ENCODE data around the gene TSPAN9.

GRCh38 chr12:3040026-3040656 is 37.0 kb upstream of the TSPAN9 start:
- no peak for TF ChIP-seq CTCF (IDR thresholded peaks at IDR 0.05)
- no peak for TF ChIP-seq POLR2A (IDR thresholded peaks at IDR 0.05)

Measured in heart left ventricle (tissue), 13 donors.